ENCODE results near the gene COL2A1. TPM values are rescaled to one million over a fixed set of nuclear protein-coding genes. Genes with fewer than 3 reads are reported as not detected.
A peak's percentile ranks its signal among the peaks of the same experiment; 100 is the strongest.

COL2A1 gene
- under 1 TPM in 1 of 2 experiments, not detected in 1; 0.05 TPM for total RNA-seq

GRCh38 chr12:48004053-48004941 lies at the start of gene COL2A1:
Gene COL2A1 (minus strand): TSS chr12:48004476. CDS start chr12:48004321, 155 bp downstream.
- intact Hi-C loops (cut with DNase I, micrococcal nuclease), result loop anchor here (5.0 to 10.0 kb wide), 3 partner anchors 178 to 971 kb away; partner anchors contain the start of genes CCDC184 (in 2 of the 2), WNT1 (in 1 of the 2) and WNT10B (in 1 of the 2)
- Mint-ChIP-seq H3K4me1 (peaks cover 32% of the 10 kb centered on the region), H3K9me3 (ENCODE audit: low read depth) (no peaks in the 10 kb centered on the region), H3K27ac (no peak within 1 kb of the TSS), H3K27me3 (peaks cover 77% of the 10 kb centered on the region), H3K36me3 (ENCODE audit: low read depth) (no peaks in the 10 kb centered on the region), H3K4me3 (peak within 1 kb of the TSS; percentile 53)
- DNase-seq (peak; percentile 58), ATAC-seq (peak; percentile 62)
- ChIA-PET CTCF (interaction anchor here (0.5 to 1.2 kb wide), 4 partner anchors 11 to 367 kb away, joined by 3 read pairs; no protein-coding TSS in a partner anchor), POLR2A (interaction anchor here (0.6 kb wide), 1 partner anchor 680 kb away, joined by 3 read pairs; no protein-coding TSS in a partner anchor)

- Mint-ChIP-seq H3K4me3 (no peak overlapping the region), H3K36me3 (ENCODE audit: low read depth) (peaks cover 17% of the 10 kb centered on the region), H3K9me3 (ENCODE audit: low read depth) (peaks cover 1% of the 10 kb centered on the region), H3K4me1 (no peaks in the 10 kb centered on the region), H3K27ac (no peak overlapping the region), H3K27me3 (no peaks in the 10 kb centered on the region)
- DNase-seq (no peak), ATAC-seq (no peak)
- intact Hi-C loops (cut with DNase I, micrococcal nuclease), result no loop called here
- CTCF ChIA-PET, result interaction anchor here (0.7 to 0.9 kb wide), 3 partner anchors 111 to 517 kb away, joined by 3 read pairs; no protein-coding TSS in a partner anchor
- POLR2A ChIA-PET, result no interaction called here
These were observed 49.6 kb upstream of the COL2A1 start for GRCh38 chr12:48053883-48054282.

GRCh38 chr12:48053122-48053521 lies 48.8 kb upstream of the COL2A1 start:
- Mint-ChIP-seq H3K4me3 (no peak overlapping the region), H3K4me1 (no peaks in the 10 kb centered on the region), H3K36me3 (ENCODE audit: low read depth) (peaks cover 9% of the 10 kb centered on the region), H3K27ac (no peak overlapping the region), H3K27me3 (no peaks in the 10 kb centered on the region), H3K9me3 (ENCODE audit: low read depth) (no peaks in the 10 kb centered on the region)
- intact Hi-C loops (cut with DNase I, micrococcal nuclease), result no loop called here
- DNase-seq, result no peak
- ATAC-seq, result no peak
- CTCF ChIA-PET, result interaction anchor here (0.7 to 0.9 kb wide), 3 partner anchors 112 to 516 kb away, joined by 3 read pairs; no protein-coding TSS in a partner anchor
- POLR2A ChIA-PET, result no interaction called here

GRCh38 chr12:48051681-48052080 lies 47.4 kb upstream of the COL2A1 start:
- intact Hi-C loops (cut with DNase I, micrococcal nuclease), result no loop called here
- Mint-ChIP-seq H3K27ac (no peak overlapping the region), H3K27me3 (no peaks in the 10 kb centered on the region), H3K9me3 (ENCODE audit: low read depth) (no peaks in the 10 kb centered on the region), H3K36me3 (ENCODE audit: low read depth) (peaks cover 9% of the 10 kb centered on the region), H3K4me1 (no peaks in the 10 kb centered on the region), H3K4me3 (no peak overlapping the region)
- ATAC-seq (no peak), DNase-seq (no peak)
- CTCF ChIA-PET, result interaction anchor here (0.8 to 1.6 kb wide), 8 partner anchors 8 to 895 kb away, joined by 3 to 5 read pairs (median 3); no protein-coding TSS in a partner anchor
- POLR2A ChIA-PET, result interaction anchor here (0.5 kb wide), 1 partner anchor 31 kb away, joined by 3 read pairs; no protein-coding TSS in a partner anchor

GRCh38 chr12:48050174-48050573 lies 45.9 kb upstream of the COL2A1 start:
- Mint-ChIP-seq H3K9me3 (ENCODE audit: low read depth) (no peaks in the 10 kb centered on the region), H3K4me3 (no peak overlapping the region), H3K4me1 (no peaks in the 10 kb centered on the region), H3K27me3 (no peaks in the 10 kb centered on the region), H3K36me3 (ENCODE audit: low read depth) (peaks cover 21% of the 10 kb centered on the region), H3K27ac (no peak overlapping the region)
- intact Hi-C loops (cut with DNase I, micrococcal nuclease), result no loop called here
- POLR2A ChIA-PET, result no interaction called here
- no peak for DNase-seq
- CTCF ChIA-PET, result interaction anchor here (0.5 to 0.7 kb wide), 2 partner anchors 98 to 240 kb away, joined by 3 read pairs; no protein-coding TSS in a partner anchor
- ATAC-seq, result no peak

GRCh38 chr12:48045965-48046518 lies 41.8 kb upstream of the COL2A1 start:
- CTCF ChIA-PET, result interaction anchor here (0.7 to 1.1 kb wide), 2 partner anchors 134 to 526 kb away, joined by 3 to 4 read pairs; no protein-coding TSS in a partner anchor
- ATAC-seq, result peak; percentile 36
- Mint-ChIP-seq H3K4me1 (no peaks in the 10 kb centered on the region), H3K9me3 (ENCODE audit: low read depth) (no peaks in the 10 kb centered on the region), H3K36me3 (ENCODE audit: low read depth) (peaks cover 29% of the 10 kb centered on the region), H3K4me3 (no peak overlapping the region), H3K27me3 (no peaks in the 10 kb centered on the region), H3K27ac (no peak overlapping the region)
- intact Hi-C loops (cut with DNase I, micrococcal nuclease), result no loop called here
- POLR2A ChIA-PET, result no interaction called here
- no peak for DNase-seq

- Mint-ChIP-seq H3K27ac (no peak overlapping the region), H3K9me3 (ENCODE audit: low read depth) (no peaks in the 10 kb centered on the region), H3K27me3 (no peaks in the 10 kb centered on the region), H3K36me3 (ENCODE audit: low read depth) (peaks cover 29% of the 10 kb centered on the region), H3K4me1 (no peaks in the 10 kb centered on the region), H3K4me3 (no peak overlapping the region)
- ATAC-seq (no peak), DNase-seq (no peak)
- ChIA-PET POLR2A (no interaction called here), CTCF (interaction anchor here (0.8 to 1.1 kb wide), 2 partner anchors 90 to 134 kb away, joined by 3 to 4 read pairs; no protein-coding TSS in a partner anchor)
- intact Hi-C loops (cut with DNase I, micrococcal nuclease), result no loop called here
These were observed 41.0 kb upstream of the COL2A1 start for GRCh38 chr12:48045061-48045846.

GRCh38 chr12:48044396-48044795 lies 40.1 kb upstream of the COL2A1 start:
- ATAC-seq (no peak), DNase-seq (no peak)
- H3K27ac Mint-ChIP-seq, result no peak overlapping the region
- H3K4me1 Mint-ChIP-seq, result no peaks in the 10 kb centered on the region
- H3K36me3 Mint-ChIP-seq (ENCODE audit: low read depth), result peaks cover 24% of the 10 kb centered on the region
- CTCF ChIA-PET, result interaction anchor here (0.8 kb wide), 1 partner anchor 90 kb away, joined by 3 read pairs; no protein-coding TSS in a partner anchor
- H3K27me3 Mint-ChIP-seq, result no peaks in the 10 kb centered on the region
- POLR2A ChIA-PET, result no interaction called here
- no peaks in the 10 kb centered on the region for H3K9me3 Mint-ChIP-seq (ENCODE audit: low read depth)
- intact Hi-C loops (cut with DNase I, micrococcal nuclease), result no loop called here
- no peak overlapping the region for H3K4me3 Mint-ChIP-seq

GRCh38 chr12:48043771-48044170 lies 39.5 kb upstream of the COL2A1 start:
- intact Hi-C loops (cut with DNase I, micrococcal nuclease), result no loop called here
- no peaks in the 10 kb centered on the region for H3K9me3 Mint-ChIP-seq (ENCODE audit: low read depth)
- ChIA-PET CTCF (interaction anchor here (0.9 to 1.2 kb wide), 2 partner anchors 8 to 42 kb away, joined by 3 read pairs; no protein-coding TSS in a partner anchor), POLR2A (no interaction called here)
- no peak for DNase-seq
- peaks cover 20% of the 10 kb centered on the region for H3K36me3 Mint-ChIP-seq (ENCODE audit: low read depth)
- no peak overlapping the region for H3K4me3 Mint-ChIP-seq
- no peak for ATAC-seq
- no peaks in the 10 kb centered on the region for H3K4me1 Mint-ChIP-seq
- H3K27ac Mint-ChIP-seq, result no peak overlapping the region
- no peaks in the 10 kb centered on the region for H3K27me3 Mint-ChIP-seq

GRCh38 chr12:48041591-48042423 lies 37.5 kb upstream of the COL2A1 start:
- POLR2A ChIA-PET, result no interaction called here
- H3K27ac Mint-ChIP-seq, result no peak overlapping the region
- DNase-seq, result no peak
- intact Hi-C loops (cut with DNase I, micrococcal nuclease), result no loop called here
- CTCF ChIA-PET, result interaction anchor here (0.6 to 1.2 kb wide), 4 partner anchors 34 to 1928 kb away, joined by 3 to 5 read pairs (median 3); no protein-coding TSS in a partner anchor
- H3K36me3 Mint-ChIP-seq (ENCODE audit: low read depth), result peaks cover 20% of the 10 kb centered on the region
- ATAC-seq, result no peak
- H3K4me1 Mint-ChIP-seq, result peaks cover 4% of the 10 kb centered on the region
- no peak overlapping the region for H3K4me3 Mint-ChIP-seq
- H3K9me3 Mint-ChIP-seq (ENCODE audit: low read depth), result no peaks in the 10 kb centered on the region
- no peaks in the 10 kb centered on the region for H3K27me3 Mint-ChIP-seq
